HCT116 (cell line): ENCODE results near the gene ASIC1. TPM values are rescaled to one million over a fixed set of nuclear protein-coding genes. Genes with fewer than 3 reads are reported as not detected.

ENCODE experiments used
- ATAC-seq: fragments of 200-7000 bp; cut with Tn5 transposase; 2 replicates; pipeline ENCODE4 v1.9.1; 2020; ENCODE audit warnings: mild to moderate bottlenecking, moderate library complexity
- BruUV-seq: library from RNA; stranded (reverse); fragments of 400-500 nt; replicated peaks from 2 replicates; lab custom pipeline; 2021; lab: Mats Ljungman, UMichigan
- CTCF ChIA-PET: fragments of 300-600 bp; sonication (Branson Sonifier 250); formaldehyde crosslinking; loops from one replicate; lab custom pipeline; 2021; ENCODE audit warnings: antibody characterized with exemption; lab: Charles Lee
- POLR2A ChIA-PET: fragments of 300-600, 350-600 bp; sonication (Branson Sonifier 250); formaldehyde crosslinking; loops from one replicate; lab custom pipeline; 2021; ENCODE audit warnings: antibody characterized with exemption; lab: Charles Lee
- RAD21 ChIA-PET, 2 experiments: fragments of 300-600 bp; sonication (Branson Sonifier 250); formaldehyde crosslinking; loops; one replicate each; lab custom pipeline; 2023; ENCODE audit warnings: low total read pairs in 2 of 2; ENCODE audit not compliant: uncharacterized antibody in 2 of 2, unreplicated experiment in 2 of 2, low non-redundant PET in 1 of 2; lab: Charles Lee
- DNase-seq: peaks from one replicate; pipeline ENCODE4 v3.0.0-alpha.2; 2010; ENCODE audit warnings: low read depth, low spot score
- H2AFZ ChIP-seq: fragments of 200-600 bp; shearing (Covaris generic), sonication (generic); 2 replicates; pipeline ENCODE4 v1.6.1; 2017; ENCODE audit warnings: low read depth, mixed run types, mixed read lengths, antibody characterized with exemption, low read length; ENCODE audit not compliant: poor library complexity, severe bottlenecking
- H3K27ac ChIP-seq: 2 replicates; pipeline ENCODE4 v1.5.1; 2012; ENCODE audit warnings: low read depth, low read length
- H3K27me3 ChIP-seq: fragments of 200-600 bp; sonication (generic); 2 replicates; pipeline ENCODE4 v1.6.1; 2016; ENCODE audit warnings: mixed run types, low read length, mixed read lengths; ENCODE audit not compliant: insufficient read depth
- H3K36me3 ChIP-seq, 2 experiments: fragments of 200-500 bp in 1 of 2; fragments of 200-600 bp in 1 of 2; sonication (Bioruptor generic) in 1 of 2; sonication (generic) in 1 of 2; 2 replicates each; pipeline versions ENCODE4 v1.5.1 to v1.6.1; 2014 to 2016; ENCODE audit warnings: low read length in 2 of 2, inconsistent platforms in 1 of 2, mixed read lengths in 1 of 2, mixed run types in 1 of 2; ENCODE audit not compliant: insufficient read depth in 2 of 2, control insufficient read depth in 1 of 2
- H3K4me1 ChIP-seq, 2 experiments: fragments of 200-600 bp in 1 of 2; sonication (generic) in 1 of 2; 2 replicates each; pipeline versions ENCODE4 v1.5.1 to v1.6.1; 2012 to 2017; ENCODE audit warnings: low read length in 2 of 2, inconsistent platforms in 1 of 2, mild to moderate bottlenecking in 1 of 2, mixed read lengths in 1 of 2, mixed run types in 1 of 2, moderate library complexity in 1 of 2; ENCODE audit not compliant: insufficient read depth in 2 of 2, control insufficient read depth in 1 of 2
- H3K4me2 ChIP-seq: fragments of 200-600 bp; sonication (generic); 2 replicates; pipeline ENCODE4 v1.6.1; 2017; ENCODE audit warnings: mixed run types, low read length, mixed read lengths
- H3K4me3 ChIP-seq, 2 experiments: fragments of 200-600 bp in 1 of 2; sonication (generic) in 1 of 2; replicated peaks in 1 of 2; 2 replicates each; pipeline ENCODE4 v1.5.1; 2011 to 2016; ENCODE audit warnings: low read length in 2 of 2, control low read depth in 1 of 2, low read depth in 1 of 2, mild to moderate bottlenecking in 1 of 2, mixed read lengths in 1 of 2, mixed run types in 1 of 2
- H3K79me2 ChIP-seq: fragments of 200-600 bp; sonication (generic); 2 replicates; pipeline ENCODE4 v1.6.1; 2017; ENCODE audit warnings: mild to moderate bottlenecking, mixed run types, low read length, moderate library complexity, mixed read lengths; ENCODE audit not compliant: insufficient read depth
- H3K9ac ChIP-seq: fragments of 200-600 bp; sonication (generic); 2 replicates; pipeline ENCODE4 v1.6.1; 2016; ENCODE audit warnings: low read length, mixed read lengths
- H3K9me2 ChIP-seq: fragments of 200-600 bp; sonication (generic), shearing (Covaris generic); 2 replicates; pipeline ENCODE4 v1.6.1; 2017; ENCODE audit warnings: mixed run types, mild to moderate bottlenecking, moderate library complexity; ENCODE audit not compliant: insufficient read depth
- H3K9me3 ChIP-seq, 2 experiments: fragments of 200-500 bp in 1 of 2; fragments of 200-600 bp in 1 of 2; sonication (Bioruptor generic) in 1 of 2; sonication (generic) in 1 of 2; 2 replicates each; pipeline ENCODE4 v1.6.1; 2014 to 2017; ENCODE audit warnings: low read length in 2 of 2, mixed read lengths in 2 of 2, inconsistent platforms in 1 of 2, low read depth in 1 of 2, mild to moderate bottlenecking in 1 of 2, mixed run types in 1 of 2, moderate library complexity in 1 of 2; ENCODE audit not compliant: control insufficient read depth in 1 of 2, insufficient read depth in 1 of 2
- H4K20me1 ChIP-seq: fragments of 200-600 bp; sonication (generic), shearing (Covaris generic); 2 replicates; pipeline ENCODE4 v1.6.1; 2017; ENCODE audit warnings: mixed run types, mild to moderate bottlenecking, moderate library complexity; ENCODE audit not compliant: insufficient read depth
- ATF3 ChIP-seq: IDR thresholded peaks from 2 replicates; pipeline ENCODE4 v1.6.1; 2012
- CTCF ChIP-seq, 3 experiments: fragments of 200-600 bp in 1 of 3; sonication (generic) in 1 of 3; IDR thresholded peaks in 2 of 3; conservative IDR thresholded peaks in 1 of 3; 2 replicates each; pipeline ENCODE4 v1.5.1; 2012 to 2017; ENCODE audit warnings: low read depth in 2 of 3, low read length in 2 of 3, antibody characterized with exemption in 1 of 3, borderline replicate concordance in 1 of 3, control low read depth in 1 of 3, mild to moderate bottlenecking in 1 of 3, mixed read lengths in 1 of 3, mixed run types in 1 of 3, moderate library complexity in 1 of 3; ENCODE audit not compliant: insufficient read depth in 1 of 3
- ELF1 ChIP-seq: IDR thresholded peaks from 2 replicates; pipeline ENCODE4 v1.6.1; 2012; ENCODE audit warnings: low read depth, borderline replicate concordance
- EZH2 ChIP-seq: fragments of 200-600 bp; sonication (generic); IDR thresholded peaks from 2 replicates; pipeline ENCODE4 v1.6.1; 2017; ENCODE audit warnings: antibody characterized with exemption, mixed run types
- EZH2phosphoT487 ChIP-seq: fragments of 200-600 bp; IDR thresholded peaks from 2 replicates; pipeline ENCODE4 v1.6.1; 2018; ENCODE audit warnings: antibody characterized with exemption, borderline replicate concordance
- FOSL1 ChIP-seq: IDR thresholded peaks from 2 replicates; pipeline ENCODE4 v1.6.1; 2012; ENCODE audit warnings: low read depth
- MAX ChIP-seq: IDR thresholded peaks from 2 replicates; pipeline ENCODE4 v1.6.1; 2012
- POLR2A ChIP-seq: IDR thresholded peaks from 2 replicates; pipeline ENCODE4 v1.7.0; 2011; ENCODE audit warnings: borderline replicate concordance; ENCODE audit not compliant: insufficient read depth, insufficient read length; ENCODE audit errors: extremely low read depth
- SIN3A ChIP-seq: IDR thresholded peaks from 2 replicates; pipeline ENCODE4 v1.6.1; 2012; ENCODE audit warnings: low read depth
- SRF ChIP-seq: IDR thresholded peaks from 2 replicates; pipeline ENCODE4 v1.6.1; 2012; ENCODE audit warnings: low read depth
- YY1 ChIP-seq: IDR thresholded peaks from 2 replicates; pipeline ENCODE4 v1.6.1; 2011; ENCODE audit warnings: low read length, low read depth, moderate library complexity, mild to moderate bottlenecking; ENCODE audit not compliant: insufficient replicate concordance; ENCODE audit errors: extremely low read depth
- intact Hi-C: fragments of 100-400 bp; cut with micrococcal nuclease; formaldehyde crosslinking; loops from 2 replicates; pipeline ENCODE4 v1.10.0; 2022
- total RNA-seq: library from RNA; stranded (reverse); gene quantifications from one replicate; pipeline ENCODE4 v1.2.1, GENCODE V29; 2021; ENCODE audit not compliant: unreplicated experiment

Gene ASIC1
- total RNA-seq, 1 experiment from 2014 or later = 28.9 TPM

- TF ChIP-seq SRF = no peak
- no peak for TF ChIP-seq FOSL1
- no peak for TF ChIP-seq CTCF (IDR thresholded peaks at IDR 0.05 in 2 of 3, conservative IDR thresholded peaks at IDR 0.05 in 1 of 3; ENCODE audit: borderline replicate concordance in 1 of 3, insufficient read depth in 1 of 3, low read depth in 2 of 3, low read length in 2 of 3)
- TF ChIP-seq ATF3 = no peak
- TF ChIP-seq YY1 = no peak
- no peak for TF ChIP-seq ELF1
- no peak for TF ChIP-seq EZH2phosphoT487
- no peak for TF ChIP-seq MAX
- no peak for TF ChIP-seq EZH2
- no peak for TF ChIP-seq SIN3A
- TF ChIP-seq POLR2A = no peak
- TF ChIP-seq, all 23 proteins: peak for 0
- H3K79me2 ChIP-seq = no peaks in the 10 kb centered on the region
- H3K36me3 ChIP-seq = no peaks in the 10 kb centered on the region
- CTCF ChIA-PET = no interaction called here
- H3K9me3 ChIP-seq = no peaks in the 10 kb centered on the region
- no peak overlapping the region for H3K4me3 ChIP-seq
- no peaks in the 10 kb centered on the region for H3K27me3 ChIP-seq
- DNase-seq (no peak), ATAC-seq (no peak)
- no peaks in the 10 kb centered on the region for H3K9me2 ChIP-seq
- BruUV-seq = no TSS peak
- POLR2A ChIA-PET = no interaction called here
- H3K27ac ChIP-seq = no peak overlapping the region
- H4K20me1 ChIP-seq = no peaks in the 10 kb centered on the region
- peaks cover 0 to 9% of the 10 kb centered on the region in 2 experiments; a peak in 2 of 4 replicates for H3K4me1 ChIP-seq
- H3K9ac ChIP-seq = no peak overlapping the region
- intact Hi-C loops = no loop called here
- RAD21 ChIA-PET = no interaction called here
- no peak overlapping the region for H2AFZ ChIP-seq
- H3K4me2 ChIP-seq = no peak overlapping the region
Measured at GRCh38 chr12:50042693-50043092, 14.7 kb upstream of the ASIC1 start.
